Neuronal stem cell (in vitro differentiated cells): Measurements from ENCODE around the gene AGL.

ENCODE experiments used
- DNase-seq: peaks from one replicate; pipeline ENCODE4 v3.0.0-alpha.2; 2013; ENCODE audit warnings: low spot score
- H2AFZ ChIP-seq: one replicate; pipeline ENCODE4 v1.6.1; 2013; ENCODE audit warnings: mild to moderate bottlenecking, low read length, inconsistent platforms
- H2AK5ac ChIP-seq: 2 replicates; pipeline ENCODE4 v1.6.1; 2013; ENCODE audit warnings: low read depth, mild to moderate bottlenecking, inconsistent platforms, low read length, moderate library complexity, mixed read lengths
- H2BK120ac ChIP-seq: 2 replicates; pipeline ENCODE4 v1.6.1; 2013; ENCODE audit warnings: low read depth, mild to moderate bottlenecking, inconsistent platforms, low read length, moderate library complexity, mixed read lengths
- H2BK12ac ChIP-seq: one replicate; pipeline ENCODE4 v1.6.1; 2013; ENCODE audit warnings: low read length, inconsistent platforms
- H2BK15ac ChIP-seq: 2 replicates; pipeline ENCODE4 v1.6.1; 2013; ENCODE audit warnings: mild to moderate bottlenecking, low read length, inconsistent platforms, mixed read lengths
- H2BK5ac ChIP-seq: one replicate; pipeline ENCODE4 v1.6.1; 2013; ENCODE audit warnings: inconsistent platforms, mild to moderate bottlenecking, low read length, moderate library complexity
- H3K14ac ChIP-seq: one replicate; pipeline ENCODE4 v1.6.1; 2013; ENCODE audit warnings: low read length, inconsistent platforms
- H3K18ac ChIP-seq: 2 replicates; pipeline ENCODE4 v1.6.1; 2013; ENCODE audit warnings: low read length, inconsistent platforms
- H3K23ac ChIP-seq: 2 replicates; pipeline ENCODE4 v1.6.1; 2013; ENCODE audit warnings: low read depth, mild to moderate bottlenecking, mixed read lengths, low read length, inconsistent platforms; ENCODE audit not compliant: poor library complexity
- H3K27ac ChIP-seq: replicated peaks from 3 replicates; pipeline ENCODE4 v1.5.1; 2013; ENCODE audit warnings: low read length, inconsistent platforms
- H3K27me3 ChIP-seq, 3 experiments: 2 replicates each; pipeline ENCODE4 v1.6.1; 2013; ENCODE audit warnings: low read length in 3 of 3, mild to moderate bottlenecking in 2 of 3, inconsistent platforms in 1 of 3, low read depth in 1 of 3, mixed read lengths in 1 of 3, moderate library complexity in 1 of 3; ENCODE audit not compliant: control insufficient read depth in 3 of 3, insufficient read depth in 3 of 3
- H3K36me3 ChIP-seq, 2 donors: replicated peaks in 1 of 2; 2 replicates each; pipeline ENCODE4 v1.6.1; 2013; ENCODE audit warnings: low read length in 2 of 2; ENCODE audit not compliant: control insufficient read depth in 2 of 2, insufficient read depth in 2 of 2
- H3K4ac ChIP-seq: 2 replicates; pipeline ENCODE4 v1.6.1; 2013; ENCODE audit warnings: inconsistent platforms, mild to moderate bottlenecking, low read length, moderate library complexity
- H3K4me1 ChIP-seq, 2 donors: 1 replicate in 1 of 2; 2 replicates in 1 of 2; pipeline ENCODE4 v1.6.1; 2013; ENCODE audit warnings: low read length in 2 of 2, low read depth in 1 of 2; ENCODE audit not compliant: control insufficient read depth in 2 of 2, insufficient read depth in 1 of 2
- H3K4me2 ChIP-seq: one replicate; pipeline ENCODE4 v1.6.1; 2013; ENCODE audit warnings: mild to moderate bottlenecking, low read length, inconsistent platforms; ENCODE audit not compliant: insufficient read depth, poor library complexity, severe bottlenecking
- H3K4me3 ChIP-seq, 2 donors: 2 replicates each; pipeline ENCODE4 v1.5.1; 2013; ENCODE audit warnings: low read length in 2 of 2, mild to moderate bottlenecking in 2 of 2, inconsistent platforms in 1 of 2, moderate library complexity in 1 of 2
- H3K79me1 ChIP-seq: one replicate; pipeline ENCODE4 v1.6.1; 2013; ENCODE audit warnings: low read depth, mild to moderate bottlenecking, inconsistent platforms, low read length, moderate library complexity
- H3K9ac ChIP-seq: one replicate; pipeline ENCODE4 v1.6.1; 2013; ENCODE audit warnings: mild to moderate bottlenecking, low read depth, low read length, inconsistent platforms; ENCODE audit not compliant: poor library complexity
- H3K9me3 ChIP-seq, 2 donors: replicated peaks in 1 of 2; 2 replicates each; pipeline versions ENCODE3 to v1.6.1; 2013; ENCODE audit warnings: low read length in 2 of 2, mild to moderate bottlenecking in 2 of 2, inconsistent platforms in 1 of 2, low read depth in 1 of 2, mixed read lengths in 1 of 2, moderate library complexity in 1 of 2; ENCODE audit not compliant: control insufficient read depth in 2 of 2, insufficient read depth in 1 of 2
- H4K8ac ChIP-seq: one replicate; pipeline ENCODE4 v1.6.1; 2013; ENCODE audit warnings: low read depth, mild to moderate bottlenecking, inconsistent platforms, low read length, moderate library complexity
- H4K91ac ChIP-seq: one replicate; pipeline ENCODE4 v1.6.1; 2013; ENCODE audit warnings: low read length, low read depth, mild to moderate bottlenecking, inconsistent platforms; ENCODE audit not compliant: poor library complexity
- WGBS, 2 donors: extraction: QIAGEN DNeasy Blood & Tissue Kit; methylation state at CpG; one replicate each; pipeline ENCODE4 v1.1.7; 2013; ENCODE audit warnings: missing lambda C conversion rate in 2 of 2, mixed read lengths in 1 of 2; ENCODE audit not compliant: insufficient read length in 2 of 2, insufficient replicate concordance in 1 of 2; ENCODE audit errors: extremely low coverage in 2 of 2; 5-methylcytosine and 5-hydroxymethylcytosine counted together

AGL gene

DNA sequence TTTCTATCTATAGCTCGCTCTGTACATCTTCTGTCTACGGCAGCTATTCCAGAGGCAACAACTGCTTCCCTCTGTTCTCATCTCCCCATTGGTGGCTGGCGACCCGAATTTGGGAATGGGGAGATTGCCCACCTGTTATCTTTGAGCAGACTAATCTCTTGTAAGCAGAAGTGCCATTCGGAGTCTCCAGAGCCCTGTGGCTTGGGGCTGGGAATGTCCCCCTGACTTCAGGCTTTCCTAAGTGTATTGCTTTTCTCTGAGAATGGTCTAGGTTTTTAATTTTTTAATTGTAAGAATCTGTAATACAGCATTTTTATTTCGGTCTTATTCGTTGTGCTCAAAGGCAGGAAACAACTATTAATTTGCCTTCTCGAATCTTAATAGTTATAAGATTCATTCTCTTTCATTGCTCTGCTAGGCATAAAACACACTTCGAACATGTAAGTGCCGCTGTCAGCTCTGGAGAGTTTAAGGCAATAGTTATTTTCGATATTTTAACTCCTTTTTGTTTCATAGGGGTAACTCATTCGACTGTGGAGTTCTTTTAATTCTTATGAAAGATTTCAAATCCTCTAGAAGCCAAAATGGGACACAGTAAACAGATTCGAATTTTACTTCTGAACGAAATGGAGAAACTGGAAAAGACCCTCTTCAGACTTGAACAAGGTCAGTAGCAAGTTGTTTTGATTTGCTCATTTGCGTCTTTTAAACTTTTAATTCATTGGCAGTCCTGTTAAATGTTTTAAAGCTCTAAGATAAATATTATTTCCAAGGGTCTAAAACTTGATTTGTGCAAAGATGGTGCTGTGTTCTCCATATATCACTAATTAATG, 514 bp downstream of the AGL start:
- H3K23ac ChIP-seq = no peak overlapping the region
- H2BK5ac ChIP-seq = no peak overlapping the region
- no peak overlapping the region for H2AK5ac ChIP-seq
- H2BK12ac ChIP-seq = no peak overlapping the region
- H4K91ac ChIP-seq = no peak overlapping the region
- H3K4me1 ChIP-seq = peaks cover 2% of the 10 kb centered on the region in 2 donors
- no peak overlapping the region for H4K8ac ChIP-seq
- H2BK120ac ChIP-seq = no peak overlapping the region
- peak overlapping the region; percentile 24 for H3K18ac ChIP-seq
- peak overlapping the region; percentile 94 for H2AFZ ChIP-seq
- H3K27me3 ChIP-seq = no peaks in the 10 kb centered on the region
- H3K9ac ChIP-seq = peak overlapping the region; percentile 95
- H3K14ac ChIP-seq = no peak overlapping the region
- H3K9me3 ChIP-seq = no peaks in the 10 kb centered on the region
- H3K27ac ChIP-seq = no peak overlapping the region
- H3K79me1 ChIP-seq = no peaks in the 10 kb centered on the region
- WGBS, 2 donors = no CpG with 5 or more reads among the region's 15 CpGs
- H2BK15ac ChIP-seq = no peak overlapping the region
- H3K4me3 ChIP-seq = peak overlapping the region; percentile 91 to 95
- H3K36me3 ChIP-seq = peaks cover 3 to 6% of the 10 kb centered on the region in 2 donors
- peak overlapping the region; percentile 70 for H3K4me2 ChIP-seq
- no peak overlapping the region for H3K4ac ChIP-seq
- no peak for DNase-seq

GRCh38 chr1:99851850-99852454, 1.8 kb downstream of the AGL start:
- H2BK5ac ChIP-seq = no peak overlapping the region
- H3K23ac ChIP-seq = no peak overlapping the region
- no peaks in the 10 kb centered on the region for H3K27me3 ChIP-seq
- no peak overlapping the region for H3K18ac ChIP-seq
- no CpG with 5 or more reads among the region's 4 CpGs for WGBS, 2 donors
- H3K14ac ChIP-seq = no peak overlapping the region
- H3K4me3 ChIP-seq = no peak overlapping the region
- H2BK15ac ChIP-seq = no peak overlapping the region
- H3K36me3 ChIP-seq = peaks cover 3 to 6% of the 10 kb centered on the region in 2 donors
- H3K9ac ChIP-seq = no peak overlapping the region
- no peak for DNase-seq
- H3K9me3 ChIP-seq = no peaks in the 10 kb centered on the region
- H2BK12ac ChIP-seq = no peak overlapping the region
- peaks cover 2% of the 10 kb centered on the region in 2 donors for H3K4me1 ChIP-seq
- no peaks in the 10 kb centered on the region for H3K79me1 ChIP-seq
- H2BK120ac ChIP-seq = no peak overlapping the region
- no peak overlapping the region for H3K4ac ChIP-seq
- no peak overlapping the region for H2AFZ ChIP-seq
- H3K4me2 ChIP-seq = no peak overlapping the region
- no peak overlapping the region for H4K91ac ChIP-seq
- no peak overlapping the region for H3K27ac ChIP-seq
- H2AK5ac ChIP-seq = no peak overlapping the region
- H4K8ac ChIP-seq = no peak overlapping the region

DNA sequence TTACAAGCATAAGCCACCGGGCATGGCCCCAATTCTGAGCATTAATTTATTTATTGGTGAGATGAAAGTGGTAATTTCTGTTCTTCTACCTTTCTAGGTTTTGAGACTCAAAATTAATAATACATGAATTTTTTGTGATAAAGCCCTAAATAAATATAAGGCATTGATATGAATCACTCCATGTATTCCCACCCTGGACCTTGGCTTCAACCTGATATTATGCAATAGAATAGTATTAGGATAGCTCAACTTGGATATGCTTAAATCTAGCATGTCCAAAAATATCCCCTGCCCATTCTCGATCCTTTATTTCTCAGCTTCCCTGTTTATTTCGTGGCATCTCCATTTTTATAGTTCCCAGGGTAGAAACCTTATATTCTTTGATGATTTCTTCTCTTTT, 2.5 kb downstream of the AGL start:
- H4K8ac ChIP-seq = no peak overlapping the region
- H3K36me3 ChIP-seq = peaks cover 3 to 6% of the 10 kb centered on the region in 2 donors
- no peak overlapping the region for H3K4me2 ChIP-seq
- peaks cover 2% of the 10 kb centered on the region in 2 donors for H3K4me1 ChIP-seq
- no peak overlapping the region for H3K27ac ChIP-seq
- no peak for DNase-seq
- no peaks in the 10 kb centered on the region for H3K79me1 ChIP-seq
- H3K9ac ChIP-seq = no peak overlapping the region
- no peak overlapping the region for H2BK15ac ChIP-seq
- H3K9me3 ChIP-seq = no peaks in the 10 kb centered on the region
- no peak overlapping the region for H4K91ac ChIP-seq
- no peak overlapping the region for H3K23ac ChIP-seq
- H3K4ac ChIP-seq = no peak overlapping the region
- H2AK5ac ChIP-seq = no peak overlapping the region
- no peak overlapping the region for H3K4me3 ChIP-seq
- no peak overlapping the region for H2AFZ ChIP-seq
- no peaks in the 10 kb centered on the region for H3K27me3 ChIP-seq
- H2BK5ac ChIP-seq = no peak overlapping the region
- WGBS, 2 donors = no CpG with 5 or more reads among the region's 3 CpGs
- H3K14ac ChIP-seq = no peak overlapping the region
- no peak overlapping the region for H2BK12ac ChIP-seq
- no peak overlapping the region for H2BK120ac ChIP-seq
- H3K18ac ChIP-seq = no peak overlapping the region

DNA sequence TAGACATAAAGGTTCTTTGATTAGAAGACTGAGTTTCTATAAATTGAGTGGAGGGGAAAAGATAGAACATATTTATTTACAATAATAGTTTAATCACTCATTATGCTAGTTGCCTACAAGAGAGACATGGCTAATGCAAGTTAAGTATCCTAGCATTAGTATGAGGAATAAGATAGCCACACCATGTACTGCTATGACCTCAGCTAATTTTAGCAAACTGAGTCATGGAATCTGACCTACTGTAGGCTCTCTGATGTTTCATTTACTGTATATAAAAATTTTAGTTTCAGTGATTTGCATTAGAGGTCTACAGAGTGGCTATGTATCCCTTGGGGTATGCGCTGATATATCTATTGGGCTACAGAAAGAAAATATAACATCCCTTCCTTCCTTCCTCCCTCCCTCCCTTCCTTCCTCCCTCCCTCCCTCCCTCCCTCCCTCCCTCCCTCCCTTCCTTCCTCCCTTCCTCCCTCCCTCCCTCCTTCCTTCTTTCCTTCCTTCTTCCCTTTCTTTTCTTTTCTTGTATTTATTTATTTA, 5.8 kb downstream of the AGL start:
- Histone ChIP-seq H3K79me1 (no peaks in the 10 kb centered on the region), H4K8ac (no peak overlapping the region), H4K91ac (no peak overlapping the region), H2AFZ (no peak overlapping the region), H2BK5ac (no peak overlapping the region), H2AK5ac (no peak overlapping the region), H2BK12ac (no peak overlapping the region), H3K27me3 (no peaks in the 10 kb centered on the region), H3K36me3 (peaks cover 3 to 6% of the 10 kb centered on the region in 2 donors), H3K27ac (no peak overlapping the region), H3K23ac (no peak overlapping the region), H3K4me2 (no peak overlapping the region), H3K9ac (no peak overlapping the region), H3K18ac (no peak overlapping the region), H3K4ac (no peak overlapping the region), H2BK15ac (no peak overlapping the region), H3K14ac (no peak overlapping the region), H3K4me1 (no peaks in the 10 kb centered on the region), H3K9me3 (no peaks in the 10 kb centered on the region), H3K4me3 (no peak overlapping the region), H2BK120ac (no peak overlapping the region)
- WGBS, 2 donors = no CpG with 5 or more reads among the region's 1 CpG
- no peak for DNase-seq
